ENCODE results near the gene FUT2.
"Not testable (repeated sequence)": the region's sequence is repeated elsewhere in the genome, so short reads cannot be mapped to it uniquely, and the experiment has no call there.

FUT2 gene

GRCh38 chr19:48671446-48671995, 24.2 kb upstream of the FUT2 start:
- no peak for DNase-seq

GRCh38 chr19:48672994-48673393, 22.8 kb upstream of the FUT2 start, which contains the start of gene NTN5:
NTN5 (minus strand) TSS chr19:48673017; CDS start chr19:48670986, 2,031 bp downstream.
- no peak for DNase-seq

GRCh38 chr19:48673436-48674100, 22.2 kb upstream of the FUT2 start:
- no peak for DNase-seq

GRCh38 chr19:48674216-48674809, 21.5 kb upstream of the FUT2 start:
- no peak for DNase-seq

- peak; percentile 70 for DNase-seq
These were observed 20.6 kb upstream of the FUT2 start for GRCh38 chr19:48674921-48675824.

- no peak for DNase-seq
These were observed 19.3 kb upstream of the FUT2 start for GRCh38 chr19:48676487-48676886.

GRCh38 chr19:48676887-48677286, 18.9 kb upstream of the FUT2 start:
- DNase-seq: no peak

- DNase-seq: no peak
These were observed 17.6 kb upstream of the FUT2 start for GRCh38 chr19:48678201-48678600.

- DNase-seq: not testable (repeated sequence)
These were observed 15.8 kb upstream of the FUT2 start for GRCh38 chr19:48680006-48680405.

- DNase-seq: no peak
These were observed 15.2 kb upstream of the FUT2 start for GRCh38 chr19:48680436-48681126.

GRCh38 chr19:48681127-48681470, 14.7 kb upstream of the FUT2 start:
- DNase-seq: no peak

GRCh38 chr19:48683349-48683748, 12.4 kb upstream of the FUT2 start:
- no peak for DNase-seq

- DNase-seq: no peak
These were observed 10.2 kb upstream of the FUT2 start for GRCh38 chr19:48685583-48685982.

GRCh38 chr19:48686088-48686487, 9.7 kb upstream of the FUT2 start:
- no peak for DNase-seq

- not testable (repeated sequence) for DNase-seq
These were observed 9.1 kb upstream of the FUT2 start for GRCh38 chr19:48686637-48687036.

- no peak for DNase-seq
These were observed 8.0 kb upstream of the FUT2 start for GRCh38 chr19:48687776-48688175.

- no peak for DNase-seq
These were observed 6.3 kb upstream of the FUT2 start for GRCh38 chr19:48689449-48689848.

GRCh38 chr19:48693629-48694028, 2.1 kb upstream of the FUT2 start:
- not testable (repeated sequence) for DNase-seq

GRCh38 chr19:48696353-48697010, 711 bp downstream of the FUT2 start:
- no peak for DNase-seq

- no peak for DNase-seq
These were observed 2.3 kb downstream of the FUT2 start for GRCh38 chr19:48698046-48698445.

- DNase-seq: no peak
These were observed 6.9 kb downstream of the FUT2 start for GRCh38 chr19:48702701-48703100.

- DNase-seq: no peak
These were observed 7.5 kb downstream of the FUT2 start for GRCh38 chr19:48703316-48703715.

All from amniotic stem cell (primary cell).